Choroid plexus epithelial cell (primary cell): Measurements from ENCODE around the gene DCAKD.

Experiments used
- DNase-seq: peaks from one replicate; pipeline ENCODE4 v3.0.0-alpha.2; 2010; ENCODE audit warnings: low read depth
- H3K4me3 ChIP-seq: 2 replicates; pipeline ENCODE4 v1.5.1; 2011; ENCODE audit warnings: low read depth, mild to moderate bottlenecking, control low read depth, low read length, moderate library complexity
- CTCF ChIP-seq: conservative IDR thresholded peaks from 2 replicates; pipeline ENCODE4 v1.5.1; 2011; ENCODE audit warnings: low read depth, mild to moderate bottlenecking, control low read depth, inconsistent platforms, low read length, moderate library complexity

Gene DCAKD

GRCh38 chr17:44983563-44983962 is 67.9 kb downstream of the DCAKD start:
- no peak for TF ChIP-seq CTCF
- H3K4me3 ChIP-seq = no peak overlapping the region
- DNase-seq = no peak

- no peak for DNase-seq
- no peak for TF ChIP-seq CTCF
Measured at GRCh38 chr17:44982113-44982702, 69.2 kb downstream of the DCAKD start.

DNA sequence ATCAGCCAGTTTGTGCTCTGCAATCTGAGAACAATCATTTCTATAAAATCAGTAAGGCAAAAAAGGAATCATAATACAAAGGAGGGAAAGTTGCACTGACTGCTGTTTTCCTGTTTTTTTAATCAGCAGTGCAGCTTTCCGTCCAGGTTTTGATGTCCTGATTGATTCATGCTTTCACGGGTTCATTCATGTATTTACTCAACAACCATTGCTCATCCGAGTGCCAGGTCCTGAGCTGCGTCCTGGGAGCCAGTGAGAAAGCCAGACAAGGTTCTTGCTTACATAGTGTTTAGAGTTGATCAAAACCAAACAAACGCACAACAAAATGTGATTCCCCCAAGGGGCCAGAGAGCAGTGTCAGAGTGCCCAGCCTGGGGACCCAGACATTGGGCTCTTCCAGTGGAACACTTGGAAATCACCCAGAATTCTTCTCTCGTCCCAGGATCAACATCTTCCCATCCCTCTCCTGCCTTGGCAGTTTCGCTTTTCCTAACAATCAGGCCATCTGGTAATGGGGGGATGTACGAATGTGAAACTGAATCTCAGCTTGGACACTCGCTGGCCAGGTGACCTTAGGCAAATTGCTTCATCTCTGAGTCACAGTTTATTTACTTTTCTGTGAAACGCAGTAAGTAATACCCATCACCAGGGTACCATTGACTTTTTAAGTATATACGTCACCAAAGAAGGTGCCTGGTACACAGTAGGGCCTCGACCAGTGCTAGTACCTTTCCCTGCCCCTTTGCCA is 70.0 kb downstream of the DCAKD start:
- H3K4me3 ChIP-seq = peak overlapping the region; percentile 35
- no peak for TF ChIP-seq CTCF
- DNase-seq = peak; percentile 91

More at GRCh38 chr17:44982113-44982702, 69.2 kb downstream of the DCAKD start:
- no peak overlapping the region for H3K4me3 ChIP-seq

- H3K4me3 ChIP-seq = no peak overlapping the region
- no peak for TF ChIP-seq CTCF
- DNase-seq = peak; percentile 23
Measured at GRCh38 chr17:44979426-44979995, 71.9 kb downstream of the DCAKD start.

DNA sequence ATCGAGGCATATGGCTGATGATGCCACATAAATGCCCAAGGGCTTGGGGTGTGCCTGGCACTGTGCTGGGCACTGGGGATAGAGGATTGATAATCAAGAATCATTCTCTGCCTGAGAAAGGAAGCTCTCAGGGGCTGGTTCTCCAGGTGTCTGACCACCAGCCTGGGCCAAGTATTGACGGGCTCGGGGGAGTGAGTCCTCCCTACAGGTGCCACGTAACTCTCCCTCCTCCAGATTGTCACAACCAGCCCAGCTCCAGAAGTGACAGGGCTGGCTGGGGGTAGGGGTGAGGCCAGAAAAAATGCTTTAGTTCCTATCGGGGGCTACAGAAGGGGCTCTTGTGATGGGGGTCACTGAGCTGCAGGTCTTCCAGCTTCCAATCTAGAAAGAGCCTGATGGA is 72.6 kb downstream of the DCAKD start:
- DNase-seq = no peak
- no peak for TF ChIP-seq CTCF
- H3K4me3 ChIP-seq = no peak overlapping the region

GRCh38 chr17:44977814-44978550 is 73.5 kb downstream of the DCAKD start:
- no peak for TF ChIP-seq CTCF
- no peak for DNase-seq
- H3K4me3 ChIP-seq = no peak overlapping the region
